ENCODE data around the gene C8A.

C8A gene

GRCh38 chr1:56854521-56855099 is at the start of gene C8A:
TSS of gene C8A (plus strand) at chr1:56854797. CDS start at chr1:56854902, 105 bp downstream.
- no peak for DNase-seq

GRCh38 chr1:56806804-56807203 is 47.8 kb upstream of the C8A start:
- no peak for DNase-seq

- no peak for DNase-seq
These were observed 46.2 kb upstream of the C8A start for GRCh38 chr1:56808410-56808809.

- DNase-seq: no peak
These were observed 43.3 kb upstream of the C8A start for GRCh38 chr1:56811331-56811730.

- no peak for DNase-seq
These were observed 40.4 kb upstream of the C8A start for GRCh38 chr1:56814205-56814604.

- no peak for DNase-seq
These were observed 38.3 kb upstream of the C8A start for GRCh38 chr1:56816264-56816663.

GRCh38 chr1:56816909-56817308 is 37.7 kb upstream of the C8A start:
- peak; percentile 90 for DNase-seq

GRCh38 chr1:56817716-56818463 is 36.7 kb upstream of the C8A start:
- DNase-seq: no peak

GRCh38 chr1:56819387-56819899 is 35.2 kb upstream of the C8A start, which contains the start of gene FYB2:
TSS of gene FYB2 (minus strand) at chr1:56819404. CDS start at chr1:56819290, 114 bp downstream.
- DNase-seq: peak; percentile 96

GRCh38 chr1:56820755-56821461 is 33.7 kb upstream of the C8A start:
- DNase-seq: peak; percentile 90

GRCh38 chr1:56821462-56821797 is 33.2 kb upstream of the C8A start:
- DNase-seq: peak; percentile 39

- DNase-seq: no peak
These were observed 30.3 kb upstream of the C8A start for GRCh38 chr1:56824271-56824670.

GRCh38 chr1:56824938-56825337 is 29.7 kb upstream of the C8A start:
- peak; percentile 92 for DNase-seq

GRCh38 chr1:56825436-56825835 is 29.2 kb upstream of the C8A start:
- no peak for DNase-seq

- no peak for DNase-seq
These were observed 26.9 kb upstream of the C8A start for GRCh38 chr1:56827711-56828110.

- DNase-seq: no peak
These were observed 24.5 kb upstream of the C8A start for GRCh38 chr1:56830052-56830451.

GRCh38 chr1:56831871-56832693 is 22.5 kb upstream of the C8A start:
- peak; percentile 76 for DNase-seq

GRCh38 chr1:56833088-56833487 is 21.5 kb upstream of the C8A start:
- no peak for DNase-seq

- no peak for DNase-seq
These were observed 20.3 kb upstream of the C8A start for GRCh38 chr1:56834137-56834900.

- DNase-seq: no peak
These were observed 18.9 kb upstream of the C8A start for GRCh38 chr1:56835657-56836056.

- DNase-seq: no peak
These were observed 18.2 kb upstream of the C8A start for GRCh38 chr1:56836359-56836758.

Measured in NCI-H510A treated with DMSO at 0.1 percent for 48 hours (cell line).